HG03439 (cell line): ENCODE results near the gene C1QTNF8.

Experiments used
- ATAC-seq: cut with Tn5 transposase; IDR thresholded peaks from one replicate; pipeline ENCODE4 v1.9.1; 2021; ENCODE audit warnings: mild to moderate bottlenecking, moderate library complexity; ENCODE audit not compliant: unreplicated experiment

Gene C1QTNF8

DNA sequence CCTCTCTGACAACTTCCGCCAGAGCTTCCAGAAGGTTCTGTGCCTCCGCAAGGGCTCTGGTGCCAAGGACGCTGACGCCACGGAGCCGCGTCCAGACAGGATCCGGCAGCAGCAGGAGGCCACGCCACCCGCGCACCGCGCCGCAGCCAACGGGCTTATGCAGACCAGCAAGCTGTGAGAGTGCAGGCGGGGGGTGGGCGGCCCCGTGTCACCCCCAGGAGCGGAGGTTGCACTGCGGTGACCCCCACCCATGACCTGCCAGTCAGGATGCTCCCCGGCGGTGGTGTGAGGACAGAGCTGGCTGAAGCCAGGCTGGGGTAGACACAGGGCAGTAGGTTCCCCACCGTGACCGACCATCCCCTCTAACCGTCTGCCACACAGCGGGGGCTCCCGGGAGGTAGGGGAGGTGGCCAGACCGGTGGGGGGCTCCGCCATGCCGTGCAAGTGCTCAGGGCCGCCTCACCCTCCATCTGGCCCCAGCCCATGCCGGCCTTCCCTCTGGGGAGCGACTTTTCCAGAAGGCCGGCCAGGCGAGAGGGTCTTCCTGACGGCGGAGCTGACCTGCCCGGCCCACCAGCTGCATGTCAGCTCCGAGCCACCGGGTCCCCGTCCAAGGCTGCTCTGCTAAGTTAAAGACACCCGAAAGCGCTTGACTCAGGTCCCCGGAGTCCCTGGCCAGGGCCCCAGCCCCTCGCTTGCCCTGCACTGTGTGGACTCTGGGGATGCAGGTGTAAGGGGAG lies 16.1 kb downstream of the C1QTNF8 start:
- ATAC-seq: no peak

DNA sequence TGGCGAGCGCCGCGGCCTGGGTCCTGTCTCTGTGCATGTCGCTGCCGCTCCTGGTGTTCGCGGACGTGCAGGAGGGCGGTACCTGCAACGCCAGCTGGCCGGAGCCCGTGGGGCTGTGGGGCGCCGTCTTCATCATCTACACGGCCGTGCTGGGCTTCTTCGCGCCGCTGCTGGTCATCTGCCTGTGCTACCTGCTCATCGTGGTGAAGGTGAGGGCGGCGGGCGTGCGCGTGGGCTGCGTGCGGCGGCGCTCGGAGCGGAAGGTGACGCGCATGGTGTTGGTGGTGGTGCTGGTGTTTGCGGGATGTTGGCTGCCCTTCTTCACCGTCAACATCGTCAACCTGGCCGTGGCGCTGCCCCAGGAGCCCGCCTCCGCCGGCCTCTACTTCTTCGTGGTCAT lies 16.7 kb downstream of the C1QTNF8 start:
- ATAC-seq: no peak

DNA sequence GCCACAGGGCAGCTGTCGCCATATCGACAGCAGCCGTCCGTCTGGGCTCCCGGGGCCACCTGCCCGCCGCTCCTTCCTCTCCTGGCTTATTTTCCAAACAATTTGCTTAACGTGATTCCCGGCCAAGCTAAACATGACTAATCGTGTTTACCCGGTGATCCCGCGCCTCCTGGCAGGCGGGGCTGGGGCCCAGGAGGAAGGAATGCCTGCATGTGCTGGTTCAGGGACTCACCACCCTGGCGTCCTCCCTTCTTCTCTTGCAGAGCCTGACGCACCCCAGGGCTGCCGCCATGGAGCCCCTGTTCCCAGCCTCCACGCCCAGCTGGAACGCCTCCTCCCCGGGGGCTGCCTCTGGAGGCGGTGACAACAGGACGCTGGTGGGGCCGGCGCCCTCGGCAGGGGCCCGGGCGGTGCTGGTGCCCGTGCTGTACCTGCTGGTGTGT lies 17.4 kb downstream of the C1QTNF8 start:
- no peak for ATAC-seq

DNA sequence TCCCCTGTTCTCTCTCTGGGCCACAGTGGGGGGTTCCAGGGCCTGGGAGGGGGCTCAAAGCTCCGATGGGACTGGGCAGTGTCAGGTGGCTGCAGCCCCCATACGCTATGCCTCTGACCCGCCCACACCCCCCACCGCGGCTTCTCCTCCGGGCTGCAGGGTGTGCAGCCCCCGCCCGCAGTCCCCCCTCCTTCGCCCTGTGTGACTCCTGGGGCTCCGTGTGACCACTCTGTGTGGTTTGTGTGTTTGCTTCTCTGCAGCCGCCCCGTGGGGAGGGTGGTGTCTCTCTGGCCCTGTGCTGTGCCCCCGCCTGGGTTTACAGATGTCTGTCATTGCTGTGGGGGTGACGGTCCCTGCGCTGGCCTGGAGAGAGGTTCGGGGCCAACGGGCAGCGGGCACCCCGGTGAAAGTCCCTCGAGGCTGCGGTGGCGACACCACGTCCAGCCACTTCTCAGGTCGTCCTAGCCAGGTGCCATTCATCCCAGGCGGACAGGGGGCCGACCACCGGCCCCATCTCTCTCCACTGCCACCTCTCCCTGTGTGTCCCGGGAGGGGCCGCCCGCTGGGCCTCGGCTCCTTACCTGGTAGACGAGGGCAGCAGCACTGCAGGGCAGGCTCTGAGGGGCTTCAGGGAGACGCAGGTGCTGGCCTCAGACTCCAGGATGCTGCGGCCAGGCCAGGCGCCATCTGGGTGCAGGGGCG lies 18.0 kb downstream of the C1QTNF8 start:
- no peak for ATAC-seq

DNA sequence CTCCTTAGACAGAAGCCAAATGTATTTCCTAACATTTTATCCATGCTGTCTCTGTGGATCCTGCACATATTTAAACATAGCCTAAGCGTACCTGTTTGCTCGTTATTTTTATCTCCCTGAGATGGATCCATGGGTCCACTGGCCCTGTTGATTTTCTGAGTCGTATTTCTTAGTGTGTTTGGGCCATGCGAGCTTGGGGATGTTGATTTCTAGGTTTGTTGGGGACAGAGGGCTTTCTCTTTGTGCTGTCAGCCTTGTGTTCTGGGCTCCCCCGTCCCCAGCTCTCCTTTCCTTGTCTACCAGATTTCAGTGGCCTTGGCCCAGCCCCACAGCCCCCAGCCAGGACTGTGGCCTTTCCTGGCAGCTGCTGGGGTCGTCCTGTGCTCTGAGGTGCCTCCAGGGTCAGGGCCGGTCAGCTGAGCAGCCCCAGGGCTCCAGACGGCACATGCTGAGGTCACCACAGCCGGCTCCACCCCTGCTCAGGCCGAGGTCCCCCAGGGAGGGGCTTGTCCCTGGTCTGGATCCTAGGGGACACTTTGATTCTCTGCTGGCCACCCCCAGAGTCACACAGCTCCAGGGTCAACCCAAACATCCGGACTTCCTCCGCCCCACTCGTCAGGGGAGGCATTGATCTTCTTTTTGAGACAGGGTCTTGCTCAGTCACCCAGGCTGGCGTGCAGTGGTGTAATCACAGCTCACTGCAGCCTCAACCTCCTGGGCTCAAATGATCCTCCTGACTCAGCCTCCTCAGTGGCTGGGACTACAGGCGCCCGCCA lies 19.1 kb downstream of the C1QTNF8 start:
- ATAC-seq: no peak

DNA sequence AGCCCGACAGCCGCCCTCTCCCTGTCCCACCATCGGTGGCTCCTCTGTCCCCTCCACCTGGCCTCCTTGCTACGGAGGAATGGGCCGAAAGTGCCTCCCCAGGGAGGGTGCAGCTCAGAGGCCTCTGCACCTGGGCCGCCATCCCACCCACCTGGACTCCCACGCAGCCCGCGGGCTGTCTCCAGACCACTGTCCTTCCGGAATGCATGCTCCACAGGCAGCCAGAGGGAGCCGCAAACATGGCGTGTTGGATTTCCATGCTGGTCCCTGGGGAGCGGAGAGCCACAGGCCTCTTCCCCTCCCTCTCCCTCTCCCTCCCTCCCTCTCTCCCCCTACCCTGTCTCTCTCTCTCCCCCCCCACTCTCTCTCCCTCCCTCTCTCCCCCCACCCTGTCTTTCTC lies 20.5 kb downstream of the C1QTNF8 start:
- no peak for ATAC-seq

DNA sequence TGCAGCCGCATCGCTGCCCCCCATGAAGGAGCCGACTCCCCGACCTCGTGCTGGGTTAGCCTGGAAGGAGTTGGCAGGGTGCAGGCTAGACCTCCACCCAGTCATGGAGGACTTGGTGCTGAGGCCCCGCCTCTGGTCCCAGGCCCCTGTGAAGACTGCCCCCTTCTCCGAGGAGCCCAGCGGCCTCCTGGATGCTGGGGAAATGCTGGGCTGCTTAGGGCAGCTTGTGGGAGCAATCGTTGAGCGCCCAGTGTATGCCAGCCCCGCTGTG lies 21.7 kb downstream of the C1QTNF8 start:
- no peak for ATAC-seq

DNA sequence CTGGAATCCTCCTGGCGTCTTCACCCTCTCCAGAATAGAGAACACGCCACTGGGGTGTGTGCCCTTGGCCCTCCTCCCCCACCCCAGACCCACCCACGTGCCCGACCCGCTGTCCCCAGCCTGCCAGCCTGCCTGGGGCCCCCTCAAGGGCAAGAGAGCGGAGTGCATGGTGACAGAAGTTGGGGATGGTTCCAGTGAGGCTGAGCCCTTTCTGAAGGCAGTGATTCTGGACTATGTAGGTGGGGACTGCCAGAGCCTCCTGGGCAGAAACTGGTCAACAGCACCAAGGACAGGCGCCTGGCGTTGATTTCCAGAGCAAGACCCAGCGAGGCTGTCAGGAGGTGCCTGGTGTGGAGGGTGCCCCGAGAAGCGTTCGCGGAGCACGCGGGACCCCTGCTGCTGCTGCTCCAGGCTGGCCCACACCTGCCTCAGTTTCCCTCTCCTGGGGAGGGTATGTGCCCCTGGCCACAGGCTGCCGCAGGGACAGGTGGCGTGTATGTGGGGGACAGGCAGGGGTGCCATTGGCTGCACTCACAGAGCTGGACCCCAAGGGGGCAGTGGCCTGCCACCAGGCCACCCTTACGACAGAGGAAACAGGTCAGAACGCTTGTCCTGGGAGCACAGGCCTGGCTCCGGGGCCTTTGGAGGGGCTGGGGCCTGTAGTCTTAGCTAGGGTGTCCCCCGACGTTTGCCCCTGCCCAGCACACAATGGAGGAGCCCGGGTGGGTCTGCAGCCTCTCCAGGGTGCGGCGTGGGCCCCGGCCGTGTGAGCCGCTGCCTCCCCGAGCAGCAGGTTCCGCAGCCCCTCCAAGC lies 22.3 kb downstream of the C1QTNF8 start:
- ATAC-seq: no peak

DNA sequence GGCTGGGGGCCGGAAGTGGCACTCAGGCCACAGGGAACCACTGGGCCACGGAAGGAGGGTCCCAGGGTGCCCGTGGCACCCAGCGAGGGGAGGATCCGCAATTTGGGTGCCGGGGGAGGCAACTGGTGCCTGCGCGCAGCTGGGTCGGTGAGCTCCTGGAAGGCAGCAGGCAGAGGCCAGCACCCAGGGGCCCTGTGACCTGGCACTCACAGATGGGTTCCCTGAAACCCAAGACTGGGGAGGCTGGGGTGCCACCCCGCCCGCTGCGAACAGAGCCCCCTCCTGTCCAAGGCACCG lies 22.8 kb downstream of the C1QTNF8 start:
- no peak for ATAC-seq

DNA sequence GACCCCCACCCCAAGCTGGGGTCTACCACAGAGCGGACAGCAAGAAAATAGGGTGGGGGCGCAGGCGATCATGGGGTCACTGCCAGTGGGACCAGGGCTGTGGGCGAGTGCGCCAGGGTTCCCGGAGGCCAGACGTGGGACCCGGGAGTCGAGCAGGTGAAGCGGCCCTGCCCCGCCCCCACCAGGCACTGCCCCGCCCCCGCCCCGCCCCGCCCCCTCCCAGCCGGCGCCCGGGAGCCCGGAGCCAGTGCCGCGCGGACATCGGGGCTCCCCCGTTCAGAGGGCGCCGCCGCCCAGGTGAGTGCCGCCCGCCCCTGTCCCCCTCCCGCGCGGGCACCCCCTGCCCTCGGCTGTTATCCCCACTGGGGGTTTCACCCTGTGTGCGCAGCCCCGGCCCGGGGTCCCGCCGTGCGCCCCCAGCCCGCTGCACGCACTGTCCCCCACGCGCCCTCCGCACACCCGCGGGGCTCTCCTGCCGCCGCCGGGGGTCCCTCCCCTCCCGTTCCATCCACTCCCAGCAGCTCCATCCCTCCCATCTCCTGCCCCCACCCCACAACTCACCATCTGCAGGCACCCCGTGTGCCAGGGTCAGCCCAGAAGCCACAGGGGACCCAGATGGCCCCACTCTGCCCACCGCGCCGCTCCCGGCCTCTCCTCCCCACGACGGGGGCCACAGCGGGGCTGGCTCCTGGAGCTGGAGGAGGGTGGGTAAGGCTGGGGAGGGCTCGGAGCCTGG lies 23.4 kb downstream of the C1QTNF8 start, which contains the start of gene SSTR5:
SSTR5 (plus strand) TSS at position 222 of the 736 bp plus-strand sequence. CDS start 6,122 bp downstream, outside the sequence.
- no peak for ATAC-seq

DNA sequence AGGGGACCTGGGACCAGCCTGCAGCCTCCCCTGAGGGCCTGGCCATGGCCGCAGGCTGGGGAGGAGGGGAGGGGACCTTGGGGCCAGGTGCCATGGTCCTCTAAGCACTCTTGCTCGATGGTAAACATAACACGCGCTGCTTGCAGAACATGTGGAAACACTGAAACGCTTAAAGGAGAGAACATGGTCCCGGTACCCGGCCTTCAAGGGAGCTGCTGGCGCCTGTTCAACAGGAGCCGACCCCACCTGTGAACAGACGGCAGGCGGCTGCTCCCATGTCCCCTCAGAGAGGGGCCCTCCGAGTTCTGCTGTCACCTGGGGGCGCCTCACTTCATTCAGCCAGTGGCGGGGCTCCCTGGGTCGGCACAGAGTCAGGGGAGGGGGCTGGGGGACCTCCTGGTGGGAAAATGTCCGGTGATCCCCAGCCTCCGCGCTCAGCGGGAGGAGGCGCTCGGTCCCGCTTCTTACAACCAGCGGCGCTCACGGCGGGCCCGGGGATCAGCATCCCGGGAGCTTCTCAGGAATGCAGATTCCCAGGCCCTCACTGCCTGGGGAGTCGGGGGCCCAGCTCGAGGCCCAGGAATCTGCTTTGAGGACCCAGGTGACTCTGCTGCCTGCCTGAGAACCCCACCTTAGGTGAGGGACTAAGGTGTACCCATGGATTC lies 24.4 kb downstream of the C1QTNF8 start:
- no peak for ATAC-seq

DNA sequence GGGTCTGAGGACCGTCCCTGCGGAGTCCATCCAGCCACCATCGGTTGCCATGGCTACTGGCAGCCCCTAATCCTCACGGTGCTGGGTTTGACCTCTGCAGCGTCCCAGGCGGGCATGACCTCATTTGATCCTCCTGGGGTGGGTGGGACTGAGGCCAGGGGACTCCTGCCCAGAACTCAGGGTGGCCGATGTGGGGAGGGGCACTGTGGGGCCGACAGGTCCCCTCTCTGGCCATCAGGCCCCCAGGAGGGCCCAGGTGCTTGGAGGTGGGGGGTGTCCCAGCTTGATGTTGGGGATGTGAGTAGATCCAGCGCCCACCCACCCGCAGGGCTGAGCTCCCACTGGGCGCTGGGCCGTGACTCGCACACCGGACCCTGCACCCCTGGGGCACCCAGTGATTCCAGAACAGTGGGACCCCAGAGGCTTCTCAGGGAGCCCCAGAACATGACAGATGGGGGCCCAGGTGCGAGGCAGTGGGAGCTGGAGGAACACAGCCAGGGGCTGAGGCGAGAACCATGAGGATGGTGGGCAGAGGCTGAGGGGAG lies 25.1 kb downstream of the C1QTNF8 start:
- no peak for ATAC-seq

DNA sequence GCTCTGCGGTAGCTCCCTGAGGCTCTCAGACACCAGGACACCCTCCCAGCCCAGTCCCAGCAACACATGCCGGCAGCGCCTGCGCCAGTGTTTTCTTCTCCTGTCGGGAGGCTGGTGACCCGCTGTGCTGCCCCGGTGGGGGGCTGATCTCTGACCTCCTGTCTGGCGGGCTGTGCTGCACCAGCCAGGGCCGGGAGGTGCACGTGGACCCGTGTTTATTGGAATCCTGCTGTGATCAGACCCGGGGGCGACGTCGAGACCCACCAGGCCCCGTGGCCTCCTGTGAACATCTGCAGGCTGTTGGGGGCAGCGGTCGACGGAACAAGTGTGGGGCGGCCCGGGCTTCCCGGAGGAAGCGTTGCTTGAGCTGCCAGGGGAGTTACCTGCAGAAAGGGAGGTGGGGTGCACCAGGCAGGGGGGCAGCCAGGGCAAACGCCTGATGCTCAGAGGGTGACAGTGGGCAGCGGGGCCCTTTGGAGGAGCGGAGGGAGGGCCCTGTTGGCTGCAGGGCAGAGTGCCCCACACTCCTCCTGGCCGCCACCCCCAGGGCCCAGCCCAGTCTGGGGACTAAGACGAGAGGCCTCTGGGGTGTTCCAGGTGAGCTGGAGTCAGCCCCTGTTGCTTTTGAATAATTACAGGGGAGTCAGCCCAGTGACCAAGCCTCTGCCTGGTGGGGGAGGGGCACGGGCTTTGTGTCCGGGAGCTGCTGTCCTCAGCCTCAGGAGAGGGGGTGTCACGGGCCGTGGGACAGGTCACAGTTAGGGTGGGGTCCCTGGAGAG lies 25.8 kb downstream of the C1QTNF8 start:
- ATAC-seq: no peak

DNA sequence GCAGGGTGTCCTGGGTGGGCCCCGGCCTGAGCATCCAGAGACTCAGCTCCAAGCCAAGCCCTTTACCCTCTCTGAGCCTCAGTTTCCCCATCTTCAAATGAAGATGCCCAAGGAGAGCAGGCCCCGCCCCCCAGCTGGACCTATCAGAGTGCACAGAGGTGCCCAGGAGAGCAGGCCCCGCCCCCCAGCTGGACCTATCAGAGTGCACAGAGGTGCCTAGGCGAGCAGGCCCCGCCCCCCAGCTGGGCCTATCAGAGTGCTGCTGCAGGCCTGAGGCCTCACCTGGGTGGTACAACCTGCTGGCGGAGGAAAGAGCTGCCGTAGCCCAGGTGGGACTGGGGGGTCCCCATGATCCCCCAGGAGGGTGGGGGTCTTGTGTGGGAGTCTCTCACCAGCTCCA lies 26.9 kb downstream of the C1QTNF8 start:
- ATAC-seq: no peak

DNA sequence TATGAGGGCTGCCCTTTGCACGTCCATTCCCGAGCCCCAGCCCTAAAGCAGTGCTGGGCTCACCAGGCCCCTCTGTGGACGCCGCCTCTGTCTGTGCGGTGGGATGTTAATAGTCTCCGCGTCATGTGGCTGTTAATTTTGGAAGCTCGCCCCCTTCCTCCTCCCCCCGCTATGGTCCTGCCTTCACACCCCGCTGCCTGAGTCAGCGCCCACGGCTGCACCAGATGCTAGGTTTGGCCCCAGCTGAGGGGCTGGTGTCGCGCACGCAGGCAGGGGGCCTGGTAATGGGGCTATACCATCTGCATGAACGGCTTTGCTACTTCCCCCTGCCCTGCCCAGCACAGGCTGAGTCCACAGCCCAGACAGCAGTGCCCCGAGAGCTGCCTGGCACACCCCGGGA lies 27.6 kb downstream of the C1QTNF8 start:
- ATAC-seq: no peak

DNA sequence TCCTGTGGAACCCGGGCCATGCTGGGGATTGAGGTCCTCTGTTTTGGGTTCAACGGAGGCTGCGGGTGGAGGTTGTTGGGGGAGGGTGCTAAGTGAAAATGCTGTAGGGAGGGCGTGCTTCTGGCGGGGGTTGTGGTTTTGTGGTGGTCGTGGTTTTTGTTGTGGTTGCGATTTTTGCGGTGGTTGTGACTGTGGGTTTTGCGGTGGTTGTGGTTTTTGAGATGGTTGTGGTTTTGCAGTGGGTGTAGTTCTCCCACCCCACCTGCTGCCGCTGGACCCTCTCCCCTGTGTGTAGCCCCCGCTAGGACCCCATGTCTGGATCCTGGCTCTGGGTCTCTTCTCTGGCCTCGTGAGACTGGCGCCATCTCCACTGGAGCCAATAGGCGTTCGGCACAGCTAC lies 28.4 kb downstream of the C1QTNF8 start:
- ATAC-seq: no peak

DNA sequence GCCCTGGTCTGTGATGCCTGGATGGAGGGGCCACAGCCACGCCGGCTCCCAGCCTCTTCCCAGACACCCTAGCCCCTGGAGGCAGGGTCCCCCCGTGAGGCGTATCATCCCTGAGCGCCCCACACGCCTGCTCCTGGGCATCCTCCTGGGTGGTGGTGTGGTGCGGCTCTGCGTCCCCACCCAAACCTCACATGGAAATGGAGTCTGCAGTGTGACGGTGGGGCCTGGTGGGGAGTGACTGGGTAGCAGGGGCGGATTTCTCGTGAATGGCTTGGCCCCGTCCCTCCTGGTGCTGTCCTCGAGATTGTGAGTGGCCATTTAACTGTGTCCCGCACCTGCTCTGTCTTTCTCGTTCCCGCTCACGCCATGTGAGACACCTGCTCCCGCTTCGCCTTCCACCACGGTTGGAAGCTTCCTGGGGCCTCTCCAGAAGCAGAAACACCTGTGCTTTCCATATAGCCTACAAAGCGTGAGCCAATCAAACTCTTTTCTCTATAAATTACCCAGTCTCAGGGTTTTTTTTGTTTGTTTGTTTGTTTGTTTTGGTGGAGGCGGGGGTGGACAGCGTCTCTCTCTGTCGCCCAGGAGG lies 29.4 kb downstream of the C1QTNF8 start:
- no peak for ATAC-seq

DNA sequence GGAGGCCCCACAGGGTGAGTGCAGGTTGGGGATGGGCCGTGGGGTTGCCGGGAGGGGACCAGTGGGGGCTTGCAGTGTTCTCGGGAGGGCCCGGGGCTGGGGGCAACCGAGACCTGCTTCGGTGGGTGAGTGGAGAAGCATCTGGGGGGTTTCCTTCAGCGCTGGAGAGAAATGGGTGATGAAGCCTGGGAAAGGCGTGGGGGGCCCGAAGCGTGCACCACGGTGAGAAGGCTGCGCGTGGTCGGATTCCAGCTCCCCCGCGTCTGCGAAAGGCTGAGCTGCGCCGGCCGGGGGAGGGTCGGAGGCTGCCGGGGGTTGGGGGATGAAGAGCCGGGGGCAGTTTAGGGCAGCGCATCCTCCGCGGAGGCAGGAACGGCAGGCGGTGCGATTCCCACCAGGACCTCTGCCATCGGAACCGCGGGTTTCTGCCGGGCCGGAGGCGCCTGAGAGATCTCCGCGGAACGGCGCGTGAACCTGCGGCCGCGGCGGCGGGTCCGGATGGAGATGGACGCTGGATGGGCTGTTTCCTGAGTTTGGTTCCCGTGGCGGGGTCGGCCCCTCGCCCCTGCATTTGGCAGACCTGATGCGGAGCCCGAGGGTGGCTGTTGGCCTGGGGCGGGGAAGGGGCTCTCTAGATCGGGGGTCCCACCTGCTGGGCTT lies 30.4 kb downstream of the C1QTNF8 start:
- ATAC-seq: no peak
